ENCODE measurements around the gene SPECC1. TPM values are rescaled to one million over a fixed set of nuclear protein-coding genes. Genes with fewer than 3 reads are reported as not detected.

Gene SPECC1
- total RNA-seq, 1 donor from 2014 or later, result 76.4 TPM

- no peak overlapping the region for H3K27ac ChIP-seq
- no peak overlapping the region for H3K4me3 ChIP-seq
- H3K36me3 ChIP-seq, result peaks cover 0 to 12% of the 10 kb centered on the region in 2 donors
- no peak for TF ChIP-seq CTCF (IDR thresholded peaks at IDR 0.05)
- no peaks in the 10 kb centered on the region for H3K9me3 ChIP-seq
- peaks cover 6 to 20% of the 10 kb centered on the region in 2 donors for H3K4me1 ChIP-seq
- intact Hi-C loops (cut with DNase I), result no loop called here
- no peak for DNase-seq (ENCODE audit: low spot score in 2 of 2)
- H3K27me3 ChIP-seq, result no peaks in the 10 kb centered on the region
Measured at GRCh38 chr17:20202141-20202621, 193.0 kb downstream of the SPECC1 start.

- intact Hi-C loops (cut with DNase I), result no loop called here
- no peak overlapping the region for H3K4me3 ChIP-seq
- H3K27ac ChIP-seq, result no peak overlapping the region
- TF ChIP-seq CTCF (IDR thresholded peaks at IDR 0.05), result no peak
- H3K27me3 ChIP-seq, result no peaks in the 10 kb centered on the region
- H3K36me3 ChIP-seq, result peaks cover 0 to 12% of the 10 kb centered on the region in 2 donors
- peaks cover 9 to 21% of the 10 kb centered on the region in 2 donors for H3K4me1 ChIP-seq
- DNase-seq (ENCODE audit: low spot score in 2 of 2), result no peak
- H3K9me3 ChIP-seq, result no peaks in the 10 kb centered on the region
Measured at GRCh38 chr17:20203018-20203417, 193.9 kb downstream of the SPECC1 start.

- no peak for DNase-seq (ENCODE audit: low spot score in 2 of 2)
- intact Hi-C loops (cut with DNase I), result no loop called here
Measured at GRCh38 chr17:20203761-20204263, 194.7 kb downstream of the SPECC1 start.

GRCh38 chr17:20205609-20206008 lies 196.4 kb downstream of the SPECC1 start:
- H3K27ac ChIP-seq, result peak overlapping the region; percentile 48 to 78
- intact Hi-C loops (cut with DNase I), result loop anchor here (2.0 kb wide), 1 partner anchor 51 kb away; no protein-coding TSS in a partner anchor
- H3K27me3 ChIP-seq, result no peaks in the 10 kb centered on the region
- no peak overlapping the region for H3K4me3 ChIP-seq
- no peak for TF ChIP-seq CTCF (IDR thresholded peaks at IDR 0.05)
- DNase-seq (ENCODE audit: low spot score in 2 of 2), result no peak
- H3K9me3 ChIP-seq, result no peaks in the 10 kb centered on the region
- peaks cover 9 to 42% of the 10 kb centered on the region in 2 donors for H3K4me1 ChIP-seq
- peaks cover 0 to 14% of the 10 kb centered on the region in 2 donors for H3K36me3 ChIP-seq

More at GRCh38 chr17:20203761-20204263, 194.7 kb downstream of the SPECC1 start:
- Histone ChIP-seq H3K4me1 (peaks cover 9 to 26% of the 10 kb centered on the region in 2 donors), H3K36me3 (peaks cover 0 to 12% of the 10 kb centered on the region in 2 donors), H3K27ac (no peak overlapping the region), H3K27me3 (no peaks in the 10 kb centered on the region), H3K4me3 (no peak overlapping the region), H3K9me3 (no peaks in the 10 kb centered on the region)
- no peak for TF ChIP-seq CTCF (IDR thresholded peaks at IDR 0.05)

- TF ChIP-seq CTCF (IDR thresholded peaks at IDR 0.05), result no peak
- H3K4me1 ChIP-seq, result peaks cover 9 to 42% of the 10 kb centered on the region in 2 donors
- H3K9me3 ChIP-seq, result no peaks in the 10 kb centered on the region
- peaks cover 0 to 17% of the 10 kb centered on the region in 2 donors for H3K36me3 ChIP-seq
- H3K4me3 ChIP-seq, result no peak overlapping the region
- H3K27me3 ChIP-seq, result no peaks in the 10 kb centered on the region
- DNase-seq (ENCODE audit: low spot score in 2 of 2), result no peak
- peak overlapping the region; percentile 48 to 78 for H3K27ac ChIP-seq
- intact Hi-C loops (cut with DNase I), result loop anchor here (2.0 kb wide), 1 partner anchor 51 kb away; no protein-coding TSS in a partner anchor
Measured at GRCh38 chr17:20206068-20206467, 196.9 kb downstream of the SPECC1 start.

All from ascending aorta (tissue), 2 donors.